ACHN (cell line): ENCODE results near the gene MSTO1.
"Not testable (repeated sequence)": the region's sequence is repeated elsewhere in the genome, so short reads cannot be mapped to it uniquely, and the experiment has no call there.

Experiments used
- DNase-seq: peaks from one replicate; pipeline ENCODE4 v3.0.0-alpha.2; 2015
- in situ Hi-C: cut with HindIII; loops from 2 replicates; pipeline ENCODE4 v1.10.0; 2017; ENCODE audit warnings: low sequenced_read_pairs, low pct_ligation_motif_present, low pct_unique_long_range_greater_than_20kb

MSTO1 gene

DNA sequence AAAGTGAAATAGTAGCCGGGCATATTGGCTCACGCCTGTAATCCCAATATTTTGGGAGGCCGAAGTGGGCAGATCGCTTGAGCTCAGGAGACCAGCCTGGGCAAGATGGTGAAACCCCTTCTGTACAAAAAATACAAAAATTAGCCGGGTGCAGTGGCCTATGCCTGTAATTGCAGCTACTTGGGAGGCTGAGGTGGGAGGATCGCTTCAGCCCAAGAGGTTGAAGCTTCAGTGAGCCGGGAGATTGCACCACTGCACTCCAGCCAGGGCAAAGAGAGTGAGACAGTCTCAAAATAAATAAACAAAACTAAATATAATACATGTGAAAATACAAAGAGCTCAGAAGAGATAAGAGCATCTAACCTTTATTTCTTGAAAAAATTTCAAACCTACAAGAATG lies 2.3 kb upstream of the MSTO1 start:
- in situ Hi-C loops: no loop called here
- DNase-seq: no peak

- in situ Hi-C loops: no loop called here
- no peak for DNase-seq
These were observed 1.2 kb upstream of the MSTO1 start for GRCh38 chr1:155608888-155609225.

DNA sequence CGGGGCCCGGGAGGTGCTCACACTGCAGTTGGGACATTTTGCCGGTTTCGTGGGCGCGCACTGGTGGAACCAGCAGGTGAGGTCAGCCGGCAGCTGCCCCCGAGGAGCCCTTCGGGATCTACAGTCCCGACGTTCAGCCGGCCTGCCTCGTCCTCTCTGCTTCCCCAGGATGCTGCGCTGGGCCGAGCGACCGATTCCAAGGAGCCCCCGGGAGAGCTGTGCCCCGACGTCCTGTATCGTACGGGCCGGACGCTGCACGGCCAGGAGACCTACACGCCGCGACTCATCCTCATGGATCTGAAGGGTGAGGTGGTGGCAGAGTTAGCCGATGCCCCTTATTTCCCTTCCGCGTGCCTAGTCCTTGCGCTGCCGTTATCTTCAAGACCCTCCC lies 234 bp downstream of the MSTO1 start:
- in situ Hi-C loops, DNase-seq: not testable (repeated sequence)

DNA sequence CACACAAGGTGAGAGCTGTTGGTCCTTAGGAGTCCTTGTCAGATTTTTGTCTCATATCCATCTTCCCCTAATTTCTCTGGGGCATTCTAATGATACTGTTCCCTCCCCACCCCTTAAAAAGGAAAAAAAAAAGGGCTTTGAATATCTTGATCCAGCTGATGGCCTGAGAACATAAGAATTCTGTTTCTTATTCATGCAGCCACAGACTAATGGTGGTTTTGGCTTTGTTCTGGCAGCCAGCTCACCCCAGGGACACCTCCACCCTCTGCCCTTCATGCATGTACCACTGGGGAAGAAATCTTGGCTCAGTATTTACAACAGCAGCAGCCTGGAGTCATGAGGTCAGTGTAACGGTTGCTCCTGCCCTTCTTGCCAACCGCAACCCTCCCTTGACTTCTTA lies 3.2 kb downstream of the MSTO1 start:
- DNase-seq, in situ Hi-C loops: not testable (repeated sequence)

- no peak for DNase-seq
- in situ Hi-C loops: no loop called here
These were observed 12.2 kb downstream of the MSTO1 start for GRCh38 chr1:155622191-155622590.

GRCh38 chr1:155623357-155623756 lies 13.3 kb downstream of the MSTO1 start:
- DNase-seq: no peak

GRCh38 chr1:155626428-155626827 lies 16.4 kb downstream of the MSTO1 start:
- DNase-seq, in situ Hi-C loops: not testable (repeated sequence)

More at GRCh38 chr1:155623357-155623756, 13.3 kb downstream of the MSTO1 start:
- in situ Hi-C loops: no loop called here

GRCh38 chr1:155636397-155637153 lies 26.6 kb downstream of the MSTO1 start:
- in situ Hi-C loops: no loop called here
- DNase-seq: no peak

- in situ Hi-C loops: no loop called here
- DNase-seq: no peak
These were observed 30.3 kb downstream of the MSTO1 start for GRCh38 chr1:155640367-155640766.

DNA sequence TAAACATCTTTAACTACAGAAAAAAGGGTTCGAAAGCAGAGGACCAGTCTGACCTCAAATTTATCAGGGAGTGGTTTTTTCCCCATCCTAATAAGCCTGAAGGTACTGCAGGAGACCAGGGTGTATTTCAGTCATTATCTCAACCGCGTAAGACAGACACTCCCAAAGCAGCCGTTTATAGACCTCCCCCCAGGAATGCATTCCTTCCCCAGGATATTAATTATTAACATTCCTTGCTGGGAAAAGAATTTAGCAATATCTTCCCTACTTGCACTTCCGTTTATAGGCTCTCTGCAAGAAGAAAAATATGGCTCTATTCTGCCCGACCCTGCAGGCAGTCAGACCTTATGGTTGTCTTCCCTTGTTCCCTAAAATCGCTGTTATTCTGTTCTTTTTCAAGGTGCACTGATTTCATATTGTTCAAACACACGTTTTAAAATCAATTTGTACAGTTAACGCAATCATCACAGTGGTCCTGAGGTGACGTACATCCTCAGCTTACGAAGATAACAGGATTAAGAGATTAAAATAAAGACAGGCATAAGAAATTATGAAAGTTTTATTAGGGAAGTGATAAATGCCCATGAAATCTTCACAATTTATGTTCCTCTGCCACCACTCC lies 32.7 kb downstream of the MSTO1 start:
- in situ Hi-C loops, DNase-seq: not testable (repeated sequence)

DNA sequence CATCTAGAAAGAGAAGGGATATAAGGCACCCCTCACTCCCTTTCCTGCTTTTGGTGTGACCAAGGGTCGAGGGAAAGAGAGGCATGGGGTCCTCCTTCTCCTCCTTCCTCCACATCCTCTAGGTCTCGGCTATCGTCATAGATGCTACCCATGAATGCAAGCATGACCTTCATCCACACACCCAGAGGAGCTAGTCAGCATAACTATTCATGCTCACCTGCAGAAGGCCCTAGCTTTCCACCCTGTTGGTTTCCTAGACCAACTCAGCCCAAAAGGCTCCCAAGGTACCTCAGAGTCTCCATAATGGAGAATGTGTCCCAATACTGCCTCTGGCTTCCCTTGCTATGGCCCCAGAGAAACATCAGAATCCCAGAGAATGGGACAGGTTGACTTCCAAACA lies 33.2 kb downstream of the MSTO1 start:
- in situ Hi-C loops: no loop called here
- DNase-seq: no peak

DNA sequence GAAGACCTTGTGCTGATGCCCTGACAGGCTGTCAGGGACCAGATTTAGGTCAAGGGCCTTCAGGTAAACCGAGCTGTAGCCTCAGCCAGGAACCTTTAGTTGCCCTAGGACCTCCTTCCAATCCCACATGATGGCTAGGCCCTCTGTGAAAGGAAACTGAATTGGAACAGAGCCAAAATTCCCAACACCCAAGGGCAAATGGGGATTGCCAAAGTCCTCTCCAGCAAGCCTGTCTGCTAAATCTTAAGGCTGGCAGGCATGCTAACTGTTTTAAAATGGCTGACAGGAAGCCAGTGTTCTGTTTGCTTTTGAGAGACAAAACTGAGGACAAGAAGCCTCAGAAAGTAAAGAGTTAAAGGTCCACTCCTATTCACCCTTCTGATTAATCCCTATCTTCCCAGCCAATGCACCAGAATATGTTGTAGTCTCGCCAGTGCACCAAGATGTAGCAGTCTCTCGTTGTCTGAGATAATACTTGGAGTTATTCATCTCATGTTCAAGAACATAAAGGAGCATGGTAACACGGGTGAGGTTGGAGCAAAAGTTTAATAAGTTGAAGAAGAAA lies 35.1 kb downstream of the MSTO1 start:
- no peak for DNase-seq
- in situ Hi-C loops: no loop called here

GRCh38 chr1:155645648-155646047 lies 35.6 kb downstream of the MSTO1 start:
- in situ Hi-C loops: no loop called here
- no peak for DNase-seq

DNA sequence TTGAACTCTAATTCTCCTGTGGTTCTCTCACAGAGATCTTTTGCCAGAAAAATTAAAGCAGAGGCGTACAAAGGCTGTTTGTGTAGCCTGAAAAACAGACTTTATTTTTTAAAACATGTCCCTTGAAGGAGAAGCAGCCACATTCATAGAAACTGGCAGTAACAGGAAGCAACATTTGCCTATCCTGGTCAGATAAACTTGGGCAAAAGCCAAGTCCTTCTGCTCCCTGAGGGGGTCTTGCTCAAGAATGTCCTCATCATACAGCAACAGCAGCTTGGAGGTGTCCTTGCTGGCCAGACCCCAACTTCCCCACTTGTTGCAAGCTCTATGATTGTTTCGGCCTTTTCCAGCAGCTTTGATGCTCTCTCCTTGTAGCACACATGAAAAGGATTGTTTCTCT lies 36.3 kb downstream of the MSTO1 start:
- in situ Hi-C loops: no loop called here
- no peak for DNase-seq

GRCh38 chr1:155648207-155649147 lies 38.5 kb downstream of the MSTO1 start:
- in situ Hi-C loops: no loop called here
- DNase-seq: peak; percentile 92

DNA sequence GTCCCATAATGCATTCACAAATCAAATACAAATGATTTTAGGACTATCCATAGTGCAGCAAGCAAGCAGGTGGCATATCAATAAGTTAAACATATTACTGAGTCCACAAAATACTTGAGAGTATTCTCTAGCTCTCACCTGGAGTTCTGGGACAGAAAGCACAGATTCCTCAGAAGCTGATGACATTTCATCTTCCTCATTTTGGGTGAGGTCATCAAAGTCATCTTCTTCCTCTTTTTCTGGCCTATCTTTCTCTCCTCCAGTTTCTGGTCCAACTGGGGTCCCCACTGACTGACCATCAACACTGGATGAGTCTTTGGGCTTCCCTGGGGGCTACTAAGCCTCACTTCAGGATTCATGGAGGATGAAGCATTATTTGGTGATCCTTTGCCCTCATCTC lies 39.7 kb downstream of the MSTO1 start:
- DNase-seq: no peak
- in situ Hi-C loops: no loop called here

DNA sequence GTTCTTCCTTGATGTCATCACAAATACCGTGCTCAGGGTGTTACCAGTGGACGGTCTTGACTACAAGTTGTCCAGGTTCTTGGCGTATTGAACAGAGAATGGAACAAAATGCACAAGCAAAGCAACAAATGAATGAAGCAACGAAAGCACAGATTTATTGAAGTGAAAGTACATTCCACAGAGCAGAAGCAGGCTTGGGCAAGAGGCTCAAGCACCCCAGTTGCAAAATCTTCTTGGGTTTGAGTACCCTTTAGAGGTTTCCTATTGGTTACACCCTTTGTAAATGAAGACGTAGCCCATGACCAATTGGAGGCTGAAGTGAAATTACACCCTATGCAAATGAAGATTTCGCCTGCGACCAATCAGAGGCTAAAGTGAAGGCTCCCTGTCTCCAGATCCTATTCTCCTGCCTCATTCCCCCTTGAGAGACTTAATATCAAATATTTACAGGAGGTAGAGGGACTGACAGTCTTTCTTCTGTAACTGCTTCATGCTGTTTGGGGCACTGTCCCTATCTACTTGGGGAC lies 40.3 kb downstream of the MSTO1 start:
- peak; percentile 97 for DNase-seq
- in situ Hi-C loops: no loop called here

DNA sequence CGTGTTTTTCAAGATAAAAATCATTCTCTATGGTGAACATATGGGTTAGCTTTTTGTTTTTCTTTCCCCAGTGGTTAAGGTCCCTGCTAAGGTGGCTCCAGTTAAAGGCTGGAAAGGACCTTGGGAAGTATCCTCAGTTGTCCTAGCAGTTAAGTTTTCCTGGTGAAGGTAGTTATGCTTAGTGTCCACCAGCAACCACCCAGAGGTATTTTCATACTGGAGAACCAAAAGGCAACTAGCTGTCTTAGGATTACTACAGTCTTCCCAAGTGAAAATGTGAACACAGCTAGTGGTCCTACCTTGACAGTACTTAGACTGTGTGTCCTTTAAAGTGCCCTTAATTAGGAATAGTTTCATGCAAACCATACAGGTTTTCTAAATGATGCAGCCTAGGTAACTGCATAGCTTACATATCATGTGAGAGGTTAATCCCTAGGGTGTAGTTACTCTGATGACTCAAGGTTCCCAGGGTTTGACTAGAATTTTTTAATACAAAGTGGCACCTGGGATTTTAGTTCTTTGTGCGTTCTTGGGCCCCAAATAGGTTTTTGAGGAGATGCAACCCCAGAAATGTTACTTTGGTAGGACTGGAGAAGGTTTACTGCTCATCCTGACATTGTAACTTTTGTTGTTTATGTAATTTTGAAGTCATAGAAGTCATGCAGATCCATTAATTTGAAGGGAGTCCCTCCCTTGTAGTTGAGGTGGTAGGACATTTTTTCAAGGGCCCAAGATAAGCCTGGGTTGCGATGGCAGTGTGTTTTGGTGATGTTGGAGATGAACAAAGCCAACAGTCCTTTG lies 42.0 kb downstream of the MSTO1 start:
- in situ Hi-C loops: no loop called here

More for the DNA sequence above, 42.0 kb downstream of the MSTO1 start:
- peak; percentile 45 for DNase-seq
